Epithelial cell of esophagus (primary cell): ENCODE data around the gene MAP4K5.

Source experiments
- DNase-seq: peaks from one replicate; pipeline ENCODE4 v3.0.0; 2010; ENCODE audit warnings: low read depth
- H3K4me3 ChIP-seq: 2 replicates; pipeline ENCODE4 v1.5.1; 2011; ENCODE audit warnings: mild to moderate bottlenecking, low read length, control low read depth
- CTCF ChIP-seq: IDR thresholded peaks from 2 replicates; pipeline ENCODE4 v1.5.1; 2011; ENCODE audit warnings: low read depth, mild to moderate bottlenecking, low read length, control low read depth, inconsistent platforms; ENCODE audit not compliant: insufficient read depth; ENCODE audit errors: missing control alignments

MAP4K5 gene

GRCh38 chr14:50396631-50397389, 135.6 kb downstream of the MAP4K5 start, which contains the start of gene CDKL1:
Gene CDKL1, minus strand, starts transcription at chr14:50396881. Its CDS starts 1,013 bp downstream, at chr14:50395868.
- no peak for TF ChIP-seq CTCF
- peak; percentile 67 for DNase-seq
- peak within 1 kb of the TSS; percentile 61 for H3K4me3 ChIP-seq

GRCh38 chr14:50395448-50395847, 136.9 kb downstream of the MAP4K5 start:
- H3K4me3 ChIP-seq: peak overlapping the region; percentile 61
- no peak for DNase-seq
- TF ChIP-seq CTCF: no peak

GRCh38 chr14:50394713-50395112, 137.7 kb downstream of the MAP4K5 start:
- H3K4me3 ChIP-seq: no peak overlapping the region
- no peak for DNase-seq

GRCh38 chr14:50389668-50390441, 142.5 kb downstream of the MAP4K5 start:
- TF ChIP-seq CTCF: no peak
- no peak for DNase-seq
- H3K4me3 ChIP-seq: no peak overlapping the region

More at GRCh38 chr14:50394713-50395112, 137.7 kb downstream of the MAP4K5 start:
- no peak for TF ChIP-seq CTCF

- no peak for DNase-seq
- no peak for TF ChIP-seq CTCF
- H3K4me3 ChIP-seq: no peak overlapping the region
Observed at GRCh38 chr14:50388256-50388931, 144.0 kb downstream of the MAP4K5 start.

GRCh38 chr14:50387548-50387947, 144.8 kb downstream of the MAP4K5 start:
- TF ChIP-seq CTCF: no peak
- DNase-seq: no peak
- H3K4me3 ChIP-seq: no peak overlapping the region
